Mucosa of descending colon (tissue), 3 donors: ENCODE measurements around the gene CUEDC2. TPM values are rescaled to one million over a fixed set of nuclear protein-coding genes. Genes with fewer than 3 reads are reported as not detected.

ENCODE experiments used
- ATAC-seq: fragments of 200-7000 bp; cut with Tn5 transposase; one replicate; pipeline ENCODE4 v1.9.1; 2020; ENCODE audit warnings: mild to moderate bottlenecking, moderate library complexity
- DNase-seq, 3 donors: peaks; one replicate each; pipeline ENCODE4 v3.0.0-alpha.2; 2020
- H3K36me3 ChIP-seq: fragments of 200-600 bp; one replicate; pipeline ENCODE4 v1.8.0; 2021; ENCODE audit warnings: low read depth, mild to moderate bottlenecking
- H3K4me1 ChIP-seq: fragments of 200-600 bp; one replicate; pipeline ENCODE4 v1.8.0; 2021; ENCODE audit warnings: low read depth, mild to moderate bottlenecking
- H3K4me3 ChIP-seq: fragments of 200-600 bp; one replicate; pipeline ENCODE4 v1.8.0; 2021; ENCODE audit warnings: mild to moderate bottlenecking
- H3K9me3 ChIP-seq: fragments of 200-600 bp; one replicate; pipeline ENCODE4 v1.8.0; 2021; ENCODE audit warnings: mild to moderate bottlenecking
- CTCF ChIP-seq: fragments of 200-600 bp; IDR thresholded peaks from one replicate; pipeline ENCODE4 v1.8.0; 2022; ENCODE audit warnings: antibody characterized with exemption, mild to moderate bottlenecking
- intact Hi-C, 2 donors: fragments of 100-400 bp; cut with DNase I in 1 of 2; cut with micrococcal nuclease in 1 of 2; formaldehyde crosslinking; loops; one replicate each; pipeline versions ENCODE4 v1.11.0 to v1.11.1; 2022; cut with DNase I, micrococcal nuclease
- total RNA-seq, 3 donors: library from RNA; stranded (reverse); fragmentation: NEBNext Ultra II Directional in 2 of 3; extraction: Animal tissue kit (Norgen Biotek cat#: 25700) in 2 of 3; gene quantifications; one replicate each; pipeline versions ENCODE4 v1.2.1 to v1.2.4, GENCODE V29; 2021 to 2023
- donor health status: DM: no; HTN: no; CAD: no; lungs with moderate emphysema.
- donor health status: DM: no; HTN: no; CAD: no.
- donor health status: DM: no; HTN: yes; CAD: no.

Gene CUEDC2
- total RNA-seq, 3 donors from 2014 or later: 26.6 to 51.9 (median 29.2) TPM

- intact Hi-C loops: no loop called here
- ATAC-seq: no peak
- H3K9me3 ChIP-seq: no peaks in the 10 kb centered on the region
These were observed 42.5 kb downstream of the CUEDC2 start for GRCh38 chr10:102389894-102390293.

GRCh38 chr10:102384606-102385429 is 47.6 kb downstream of the CUEDC2 start:
- Histone ChIP-seq H3K4me3 (no peak overlapping the region), H3K36me3 (peaks cover under 1% of the 10 kb centered on the region), H3K9me3 (no peaks in the 10 kb centered on the region), H3K4me1 (no peaks in the 10 kb centered on the region)
- DNase-seq (no peak), ATAC-seq (peak; percentile 72)
- no peak for TF ChIP-seq CTCF
- intact Hi-C loops: no loop called here

More at GRCh38 chr10:102389894-102390293, 42.5 kb downstream of the CUEDC2 start:
- no peak for DNase-seq
- peaks cover 5% of the 10 kb centered on the region for H3K4me1 ChIP-seq
- H3K36me3 ChIP-seq: no peaks in the 10 kb centered on the region
- H3K4me3 ChIP-seq: no peak overlapping the region
- no peak for TF ChIP-seq CTCF

- ATAC-seq: peak; percentile 15
- no peak for DNase-seq
- no peak for TF ChIP-seq CTCF
- intact Hi-C loops: no loop called here
- Histone ChIP-seq H3K9me3 (no peaks in the 10 kb centered on the region), H3K4me1 (no peaks in the 10 kb centered on the region), H3K36me3 (peaks cover 8% of the 10 kb centered on the region), H3K4me3 (no peak overlapping the region)
These were observed 48.3 kb downstream of the CUEDC2 start for GRCh38 chr10:102384053-102384452.

- H3K9me3 ChIP-seq: no peaks in the 10 kb centered on the region
- H3K36me3 ChIP-seq: peaks cover 11% of the 10 kb centered on the region
- no peak for TF ChIP-seq CTCF
- DNase-seq: no peak
- H3K4me1 ChIP-seq: no peaks in the 10 kb centered on the region
- intact Hi-C loops: no loop called here
- ATAC-seq: no peak
- no peak overlapping the region for H3K4me3 ChIP-seq
These were observed 49.5 kb downstream of the CUEDC2 start for GRCh38 chr10:102382871-102383270.

GRCh38 chr10:102381983-102382382 is 50.4 kb downstream of the CUEDC2 start:
- Histone ChIP-seq H3K9me3 (no peaks in the 10 kb centered on the region), H3K36me3 (peaks cover 11% of the 10 kb centered on the region), H3K4me1 (no peaks in the 10 kb centered on the region), H3K4me3 (no peak overlapping the region)
- DNase-seq (no peak), ATAC-seq (no peak)
- intact Hi-C loops: no loop called here
- TF ChIP-seq CTCF: no peak
